Neural cell (in vitro differentiated cells): Measurements from ENCODE around the gene POLE. TPM values are rescaled to one million over a fixed set of nuclear protein-coding genes. Genes with fewer than 3 reads are reported as not detected.
"Not testable (repeated sequence)": the region's sequence is repeated elsewhere in the genome, so short reads cannot be mapped to it uniquely, and the experiment has no call there.

Experiments used
- H2AFZ ChIP-seq: fragments of 200-600, 300-800 bp; sonication (generic), shearing (Covaris generic); 2 replicates; pipeline ENCODE4 v1.6.0; 2014; ENCODE audit warnings: low read depth, mild to moderate bottlenecking, antibody characterized with exemption, low read length, moderate library complexity
- H3F3A ChIP-seq: fragments of 200-600 bp; shearing (Covaris generic); 2 replicates; pipeline ENCODE4 v1.6.1; 2016; ENCODE audit warnings: mild to moderate bottlenecking, moderate library complexity, mixed read lengths, antibody characterized with exemption, low read length; ENCODE audit not compliant: insufficient read depth, poor library complexity, severe bottlenecking
- H3K27ac ChIP-seq: fragments of 200-600, 300-800 bp; sonication (generic), shearing (Covaris generic); 2 replicates; pipeline ENCODE4 v1.5.1; 2014; ENCODE audit warnings: mild to moderate bottlenecking, low read length, moderate library complexity
- H3K27me3 ChIP-seq: fragments of 300-800, 200-600 bp; sonication (generic), shearing (Covaris generic); 2 replicates; pipeline ENCODE4 v1.6.0; 2014; ENCODE audit warnings: mild to moderate bottlenecking, low read depth, low read length, moderate library complexity; ENCODE audit not compliant: insufficient read depth
- H3K36me3 ChIP-seq: fragments of 300-800, 200-600 bp; sonication (generic), shearing (Covaris generic); 2 replicates; pipeline ENCODE4 v1.5.1; 2014; ENCODE audit warnings: mild to moderate bottlenecking, antibody characterized with exemption, low read length, moderate library complexity; ENCODE audit not compliant: insufficient read depth
- H3K4me2 ChIP-seq: fragments of 300-800, 200-600 bp; sonication (generic), shearing (Covaris generic); 2 replicates; pipeline ENCODE4 v1.6.0; 2014; ENCODE audit warnings: mild to moderate bottlenecking, low read length
- H3K4me3 ChIP-seq: fragments of 300-800, 200-600 bp; sonication (generic), shearing (Covaris generic); 2 replicates; pipeline ENCODE4 v1.5.1; 2014; ENCODE audit warnings: mild to moderate bottlenecking, low read length, moderate library complexity
- H3K79me2 ChIP-seq: fragments of 200-600 bp; shearing (Covaris generic); replicated peaks from 2 replicates; pipeline ENCODE4 v1.6.0; 2014; ENCODE audit warnings: mild to moderate bottlenecking, low read length, moderate library complexity; ENCODE audit not compliant: insufficient read depth
- H3K9ac ChIP-seq: fragments of 300-800, 200-600 bp; sonication (generic), shearing (Covaris generic); 2 replicates; pipeline ENCODE4 v1.6.1; 2016; ENCODE audit warnings: mild to moderate bottlenecking, low read length, mixed read lengths
- H3K9me2 ChIP-seq: fragments of 200-600 bp; shearing (Covaris generic); 2 replicates; pipeline ENCODE4 v1.6.1; 2016; ENCODE audit warnings: mild to moderate bottlenecking, low read length, mixed read lengths; ENCODE audit not compliant: insufficient read depth
- H3K9me3 ChIP-seq: fragments of 200-600, 300-800 bp; sonication (generic), shearing (Covaris generic); 2 replicates; pipeline ENCODE4 v1.6.1; 2016; ENCODE audit warnings: mild to moderate bottlenecking, mixed run types, low read length, moderate library complexity, mixed read lengths
- H4K20me1 ChIP-seq: fragments of 200-600 bp; shearing (Covaris generic); 2 replicates; pipeline ENCODE4 v1.6.1; 2016; ENCODE audit warnings: mild to moderate bottlenecking, mixed run types; ENCODE audit not compliant: insufficient read depth
- EP300 ChIP-seq: fragments of 450-650 bp; conservative IDR thresholded peaks from 2 replicates; pipeline ENCODE4 v1.6.1; 2014; ENCODE audit warnings: antibody characterized with exemption, mild to moderate bottlenecking, moderate library complexity; ENCODE audit not compliant: poor library complexity, severe bottlenecking
- EZH2 ChIP-seq: fragments of 200-600, 300-800 bp; shearing (Covaris generic), sonication (generic); IDR thresholded peaks from 2 replicates; pipeline ENCODE4 v1.6.1; 2014; ENCODE audit warnings: antibody characterized with exemption, low read length, borderline replicate concordance, mild to moderate bottlenecking; ENCODE audit not compliant: insufficient read depth, poor library complexity, severe bottlenecking
- MXI1 ChIP-seq: fragments of 450-650 bp; conservative IDR thresholded peaks from 2 replicates; pipeline ENCODE4 v1.6.1; 2014; ENCODE audit warnings: antibody characterized with exemption, mild to moderate bottlenecking; ENCODE audit not compliant: poor library complexity, severe bottlenecking
- POLR2AphosphoS5 ChIP-seq: IDR thresholded peaks from 2 replicates; pipeline ENCODE4 v1.6.1; 2012
- RAD21 ChIP-seq: fragments of 450-650 bp; conservative IDR thresholded peaks from 2 replicates; pipeline ENCODE4 v1.6.1; 2014; ENCODE audit warnings: antibody characterized with exemption, mild to moderate bottlenecking, moderate library complexity
- SMC3 ChIP-seq: fragments of 450-650 bp; conservative IDR thresholded peaks from 2 replicates; pipeline ENCODE4 v1.6.1; 2014; ENCODE audit warnings: antibody characterized with exemption, mild to moderate bottlenecking, moderate library complexity; ENCODE audit not compliant: poor library complexity
- TAF1 ChIP-seq: IDR thresholded peaks from 2 replicates; pipeline ENCODE4 v1.6.1; 2012; ENCODE audit warnings: low read depth
- polyA plus RNA-seq: library from polyadenylated mRNA; depleted of rRNA; stranded (reverse); fragments of >200 nt; gene quantifications from 2 replicates; pipeline ENCODE4 v1.2.3, GENCODE V29; 2014
- TF ChIP-seq, protein P1 (sequence below): IDR thresholded peaks from 2 replicates; pipeline ENCODE4 v1.6.1; 2012; ENCODE audit warnings: borderline replicate concordance
- TF ChIP-seq, protein P2 (sequence below): fragments of 450-650 bp; IDR thresholded peaks from 2 replicates; pipeline ENCODE4 v1.5.1; 2014; ENCODE audit warnings: antibody characterized with exemption, mild to moderate bottlenecking, moderate library complexity; ENCODE audit not compliant: poor library complexity, severe bottlenecking

POLE gene
- polyA plus RNA-seq, 1 donor from 2014 or later = 8.5 TPM

DNA sequence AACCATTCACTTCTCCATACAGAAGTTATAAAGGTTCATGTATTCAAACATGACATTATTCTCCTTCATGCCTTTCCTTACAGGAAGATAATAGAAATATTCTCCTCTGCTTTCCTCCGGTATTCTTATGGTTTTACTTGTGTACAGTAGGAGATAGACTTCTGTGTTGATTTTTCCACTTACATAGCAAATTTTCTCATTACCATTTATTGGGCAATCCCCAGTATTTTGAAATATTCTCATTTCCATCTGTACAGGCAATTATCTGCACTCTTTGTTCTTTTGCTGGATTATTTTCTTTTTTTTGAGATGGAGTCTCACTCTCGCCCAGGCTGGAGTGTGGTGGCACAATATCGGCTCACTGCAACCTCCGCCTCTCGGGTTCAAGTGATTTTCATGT lies 11.2 kb upstream of the POLE start:
- H3F3A ChIP-seq = no peaks in the 10 kb centered on the region
- no peak overlapping the region for H3K4me3 ChIP-seq
- no peaks in the 10 kb centered on the region for H3K27me3 ChIP-seq
- no peaks in the 10 kb centered on the region for H3K9me2 ChIP-seq
- no peak overlapping the region for H3K9ac ChIP-seq
- no peaks in the 10 kb centered on the region for H3K36me3 ChIP-seq
- no peak overlapping the region for H3K27ac ChIP-seq
- no peak overlapping the region for H2AFZ ChIP-seq
- no peaks in the 10 kb centered on the region for H4K20me1 ChIP-seq
- H3K9me3 ChIP-seq = no peaks in the 10 kb centered on the region
- H3K79me2 ChIP-seq = no peaks in the 10 kb centered on the region
- TF ChIP-seq TAF1 (no peak), POLR2AphosphoS5 (no peak), SMC3 (no peak), MXI1 (no peak), EP300 (no peak), EZH2 (no peak), RAD21 (no peak)
- TF ChIP-seq, protein P1, sequence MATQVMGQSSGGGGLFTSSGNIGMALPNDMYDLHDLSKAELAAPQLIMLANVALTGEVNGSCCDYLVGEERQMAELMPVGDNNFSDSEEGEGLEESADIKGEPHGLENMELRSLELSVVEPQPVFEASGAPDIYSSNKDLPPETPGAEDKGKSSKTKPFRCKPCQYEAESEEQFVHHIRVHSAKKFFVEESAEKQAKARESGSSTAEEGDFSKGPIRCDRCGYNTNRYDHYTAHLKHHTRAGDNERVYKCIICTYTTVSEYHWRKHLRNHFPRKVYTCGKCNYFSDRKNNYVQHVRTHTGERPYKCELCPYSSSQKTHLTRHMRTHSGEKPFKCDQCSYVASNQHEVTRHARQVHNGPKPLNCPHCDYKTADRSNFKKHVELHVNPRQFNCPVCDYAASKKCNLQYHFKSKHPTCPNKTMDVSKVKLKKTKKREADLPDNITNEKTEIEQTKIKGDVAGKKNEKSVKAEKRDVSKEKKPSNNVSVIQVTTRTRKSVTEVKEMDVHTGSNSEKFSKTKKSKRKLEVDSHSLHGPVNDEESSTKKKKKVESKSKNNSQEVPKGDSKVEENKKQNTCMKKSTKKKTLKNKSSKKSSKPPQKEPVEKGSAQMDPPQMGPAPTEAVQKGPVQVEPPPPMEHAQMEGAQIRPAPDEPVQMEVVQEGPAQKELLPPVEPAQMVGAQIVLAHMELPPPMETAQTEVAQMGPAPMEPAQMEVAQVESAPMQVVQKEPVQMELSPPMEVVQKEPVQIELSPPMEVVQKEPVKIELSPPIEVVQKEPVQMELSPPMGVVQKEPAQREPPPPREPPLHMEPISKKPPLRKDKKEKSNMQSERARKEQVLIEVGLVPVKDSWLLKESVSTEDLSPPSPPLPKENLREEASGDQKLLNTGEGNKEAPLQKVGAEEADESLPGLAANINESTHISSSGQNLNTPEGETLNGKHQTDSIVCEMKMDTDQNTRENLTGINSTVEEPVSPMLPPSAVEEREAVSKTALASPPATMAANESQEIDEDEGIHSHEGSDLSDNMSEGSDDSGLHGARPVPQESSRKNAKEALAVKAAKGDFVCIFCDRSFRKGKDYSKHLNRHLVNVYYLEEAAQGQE = no peak
- TF ChIP-seq, protein P2, sequence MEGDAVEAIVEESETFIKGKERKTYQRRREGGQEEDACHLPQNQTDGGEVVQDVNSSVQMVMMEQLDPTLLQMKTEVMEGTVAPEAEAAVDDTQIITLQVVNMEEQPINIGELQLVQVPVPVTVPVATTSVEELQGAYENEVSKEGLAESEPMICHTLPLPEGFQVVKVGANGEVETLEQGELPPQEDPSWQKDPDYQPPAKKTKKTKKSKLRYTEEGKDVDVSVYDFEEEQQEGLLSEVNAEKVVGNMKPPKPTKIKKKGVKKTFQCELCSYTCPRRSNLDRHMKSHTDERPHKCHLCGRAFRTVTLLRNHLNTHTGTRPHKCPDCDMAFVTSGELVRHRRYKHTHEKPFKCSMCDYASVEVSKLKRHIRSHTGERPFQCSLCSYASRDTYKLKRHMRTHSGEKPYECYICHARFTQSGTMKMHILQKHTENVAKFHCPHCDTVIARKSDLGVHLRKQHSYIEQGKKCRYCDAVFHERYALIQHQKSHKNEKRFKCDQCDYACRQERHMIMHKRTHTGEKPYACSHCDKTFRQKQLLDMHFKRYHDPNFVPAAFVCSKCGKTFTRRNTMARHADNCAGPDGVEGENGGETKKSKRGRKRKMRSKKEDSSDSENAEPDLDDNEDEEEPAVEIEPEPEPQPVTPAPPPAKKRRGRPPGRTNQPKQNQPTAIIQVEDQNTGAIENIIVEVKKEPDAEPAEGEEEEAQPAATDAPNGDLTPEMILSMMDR = no peak
- no peak overlapping the region for H3K4me2 ChIP-seq

DNA sequence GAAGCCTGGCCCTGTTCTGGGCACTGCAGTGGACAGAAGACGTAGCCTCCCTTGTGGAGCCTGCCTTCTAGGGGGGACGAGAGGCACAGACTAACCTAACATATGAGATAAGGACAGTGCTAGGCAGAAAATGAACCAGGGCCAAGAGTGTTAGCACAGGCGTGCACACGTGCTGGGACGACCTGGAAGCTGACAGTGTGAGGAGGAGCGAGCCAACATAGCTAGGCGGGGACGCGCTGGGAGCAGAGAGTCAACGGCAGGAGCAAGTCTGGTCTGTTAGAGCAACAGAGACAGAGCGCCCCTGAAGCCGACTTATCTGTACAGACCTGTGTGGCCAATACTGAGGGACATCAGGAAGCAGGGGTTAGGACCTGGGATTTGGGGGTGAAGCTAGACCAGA lies 8.3 kb upstream of the POLE start:
- no peak for TF ChIP-seq SMC3
- TF ChIP-seq TAF1 = no peak
- TF ChIP-seq MXI1 = no peak
- TF ChIP-seq, protein P1 = no peak
- no peak overlapping the region for H3K4me2 ChIP-seq
- no peaks in the 10 kb centered on the region for H4K20me1 ChIP-seq
- H3K27ac ChIP-seq = no peak overlapping the region
- H3K9me2 ChIP-seq = no peaks in the 10 kb centered on the region
- no peaks in the 10 kb centered on the region for H3F3A ChIP-seq
- no peaks in the 10 kb centered on the region for H3K27me3 ChIP-seq
- no peak overlapping the region for H2AFZ ChIP-seq
- no peaks in the 10 kb centered on the region for H3K79me2 ChIP-seq
- no peak overlapping the region for H3K9ac ChIP-seq
- H3K36me3 ChIP-seq = no peaks in the 10 kb centered on the region
- H3K4me3 ChIP-seq = no peak overlapping the region
- no peaks in the 10 kb centered on the region for H3K9me3 ChIP-seq

DNA sequence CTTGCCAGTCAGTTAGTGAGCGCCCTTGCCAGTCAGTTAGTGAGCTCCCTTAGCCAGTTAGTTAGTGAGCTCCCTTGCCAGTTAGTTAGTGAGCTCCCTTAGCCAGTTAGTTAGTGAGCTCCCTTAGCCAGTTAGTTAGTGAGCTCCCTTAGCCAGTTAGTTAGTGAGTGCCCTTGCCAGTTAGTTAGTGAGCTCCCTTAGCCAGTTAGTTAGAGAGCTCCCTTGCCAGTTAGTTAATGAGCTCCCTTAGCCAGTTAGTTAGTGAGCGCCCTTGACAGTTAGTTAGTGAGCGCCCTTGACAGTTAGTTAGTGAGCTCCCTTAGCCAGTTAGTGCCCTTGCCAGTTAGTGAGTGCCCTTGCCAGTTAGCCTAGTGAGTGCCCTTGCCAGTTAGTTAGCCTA lies 7.7 kb upstream of the POLE start:
- not testable (repeated sequence) for H3K36me3 ChIP-seq, H4K20me1 ChIP-seq, H3K27me3 ChIP-seq, H3K9me3 ChIP-seq, H3K9me2 ChIP-seq, H3K79me2 ChIP-seq, H3K27ac ChIP-seq, H3K4me2 ChIP-seq, H2AFZ ChIP-seq, H3K9ac ChIP-seq, H3F3A ChIP-seq, H3K4me3 ChIP-seq

DNA sequence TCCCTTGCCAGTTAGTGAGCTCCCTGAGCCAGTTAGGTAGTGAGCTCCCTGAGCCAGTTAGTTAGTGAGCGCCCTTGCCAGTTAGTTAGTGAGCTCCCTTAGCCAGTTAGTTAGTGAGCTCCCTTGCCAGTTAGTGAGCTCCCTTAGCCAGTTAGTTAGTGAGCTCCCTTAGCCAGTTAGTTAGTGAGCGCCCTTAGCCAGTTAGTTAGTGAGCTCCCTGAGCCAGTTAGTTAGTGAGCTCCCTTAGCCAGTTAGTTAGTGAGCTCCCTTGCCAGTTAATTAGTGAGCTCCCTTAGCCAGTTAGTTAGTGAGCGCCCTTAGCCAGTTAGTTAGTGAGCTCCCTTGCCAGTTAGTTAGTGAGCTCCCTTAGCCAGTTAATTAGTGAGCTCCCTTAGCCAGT lies 4.9 kb upstream of the POLE start:
- H3K9ac ChIP-seq, H2AFZ ChIP-seq, H3K79me2 ChIP-seq, H3K4me2 ChIP-seq, H3K27me3 ChIP-seq, H3K4me3 ChIP-seq, H3K9me3 ChIP-seq, H3F3A ChIP-seq, H3K36me3 ChIP-seq, H3K27ac ChIP-seq, H3K9me2 ChIP-seq, H4K20me1 ChIP-seq: not testable (repeated sequence)
